B cell (primary cell): Measurements from ENCODE around the gene HOXB9. TPM values are rescaled to one million over a fixed set of nuclear protein-coding genes. Genes with fewer than 3 reads are reported as not detected.

Experiments
- ATAC-seq: fragments of 200-7000 bp; cut with Tn5 transposase; one replicate; pipeline ENCODE4 v1.10.0; 2021; ENCODE audit warnings: low read depth, mild to moderate bottlenecking, moderate number of reproducible peaks, moderate library complexity
- CTCF ChIA-PET: fragments of 350-600 bp; sonication (Branson Sonifier 250); formaldehyde crosslinking; loops from one replicate; lab custom pipeline; 2021; ENCODE audit warnings: antibody characterized with exemption, inconsistent platforms; lab: Charles Lee
- POLR2A ChIA-PET: fragments of 350-600 bp; sonication (Branson Sonifier 250); formaldehyde crosslinking; loops from one replicate; lab custom pipeline; 2021; ENCODE audit warnings: antibody characterized with exemption; lab: Charles Lee
- DNase-seq: peaks from one replicate; pipeline ENCODE4 v3.0.0; 2013
- H2AFZ ChIP-seq: 2 replicates; pipeline ENCODE4 v1.6.1; 2012; ENCODE audit warnings: mild to moderate bottlenecking, low read depth, low read length; ENCODE audit not compliant: insufficient read depth, poor library complexity, severe bottlenecking
- H3K27ac ChIP-seq, 2 donors: 1 replicate in 1 of 2; 2 replicates in 1 of 2; pipeline ENCODE4 v1.5.1; 2012 to 2013; ENCODE audit warnings: low read length in 2 of 2, mild to moderate bottlenecking in 2 of 2, moderate library complexity in 1 of 2
- H3K27me3 ChIP-seq, 4 experiments: fragments of 200-600 bp in 1 of 4; sonication (generic) in 1 of 4; replicated peaks in 1 of 4; 1 replicate in 2 of 4; 2 replicates in 2 of 4; pipeline versions ENCODE4 v1.6.1 to v1.7.0; 2013 to 2016; ENCODE audit warnings: low read length in 3 of 4, mild to moderate bottlenecking in 2 of 4, mixed read lengths in 1 of 4, moderate library complexity in 1 of 4; ENCODE audit not compliant: insufficient read depth in 4 of 4, control insufficient read depth in 3 of 4; ENCODE audit errors: control extremely low read depth in 1 of 4
- H3K36me3 ChIP-seq, 2 experiments: replicated peaks in 1 of 2; 1 replicate in 1 of 2; 2 replicates in 1 of 2; pipeline versions ENCODE4 v1.6.1 to v1.7.1; 2013; ENCODE audit warnings: low read length in 1 of 2; ENCODE audit not compliant: insufficient read depth in 2 of 2, control insufficient read depth in 1 of 2; ENCODE audit errors: control extremely low read depth in 1 of 2, extremely low read depth in 1 of 2
- H3K4me1 ChIP-seq, 2 donors: fragments of 200-600 bp in 1 of 2; sonication (generic) in 1 of 2; 1 replicate in 1 of 2; 2 replicates in 1 of 2; pipeline versions ENCODE4 v1.5.1 to v1.6.1; 2013 to 2017; ENCODE audit warnings: low read length in 2 of 2; ENCODE audit not compliant: control insufficient read depth in 2 of 2, insufficient read depth in 2 of 2
- H3K4me2 ChIP-seq: replicated peaks from 2 replicates; pipeline ENCODE3; 2012; ENCODE audit warnings: mild to moderate bottlenecking, low read depth, low read length; ENCODE audit not compliant: poor library complexity, severe bottlenecking
- H3K4me3 ChIP-seq, 5 experiments: fragments of 200-600 bp in 1 of 5; sonication (generic) in 1 of 5; 1 replicate in 3 of 5; 2 replicates in 2 of 5; pipeline versions ENCODE4 v1.5.1 to v1.7.0; 2011 to 2016; ENCODE audit warnings: low read length in 4 of 5, mild to moderate bottlenecking in 4 of 5, low read depth in 2 of 5, control low read depth in 1 of 5, moderate library complexity in 1 of 5; ENCODE audit not compliant: insufficient read depth in 1 of 5; ENCODE audit errors: control extremely low read depth in 1 of 5, extremely low read depth in 1 of 5
- H3K79me2 ChIP-seq: fragments of 200-600 bp; sonication (generic); one replicate; pipeline ENCODE4 v1.6.0; 2016; ENCODE audit warnings: low read length; ENCODE audit not compliant: control insufficient read depth, insufficient read depth
- H3K9ac ChIP-seq: fragments of 200-600 bp; sonication (generic); 2 replicates; pipeline ENCODE4 v1.6.1; 2017; ENCODE audit warnings: mild to moderate bottlenecking, low read length, moderate library complexity
- H3K9me3 ChIP-seq, 3 donors: one replicate each; pipeline versions ENCODE4 v1.6.1 to v1.7.1; 2013; ENCODE audit warnings: low read length in 2 of 3; ENCODE audit not compliant: control insufficient read depth in 2 of 3, insufficient read depth in 1 of 3; ENCODE audit errors: control extremely low read depth in 1 of 3
- H4K20me1 ChIP-seq: 2 replicates; pipeline ENCODE4 v1.6.0; 2012; ENCODE audit warnings: mild to moderate bottlenecking, low read length; ENCODE audit not compliant: insufficient read depth, control insufficient read depth, poor library complexity, severe bottlenecking
- H3K27ac Mint-ChIP-seq: one replicate; pipeline ENCODE4 v1.8.0; 2021; ENCODE audit warnings: mixed read lengths
- H3K27me3 Mint-ChIP-seq: one replicate; pipeline ENCODE4 v1.8.0; 2021; ENCODE audit warnings: mixed read lengths
- H3K4me1 Mint-ChIP-seq: one replicate; pipeline ENCODE4 v1.8.0; 2021; ENCODE audit warnings: mixed read lengths
- H3K4me3 Mint-ChIP-seq: one replicate; pipeline ENCODE4 v1.8.0; 2021; ENCODE audit warnings: mixed read lengths
- H3K9me3 Mint-ChIP-seq: one replicate; pipeline ENCODE4 v1.8.0; 2022; ENCODE audit warnings: mixed read lengths; ENCODE audit not compliant: insufficient read depth
- CTCF ChIP-seq: fragments of 200-600 bp; IDR thresholded peaks from one replicate; pipeline ENCODE4 v1.8.0; 2022; ENCODE audit warnings: antibody characterized with exemption, mild to moderate bottlenecking
- EZH2 ChIP-seq: IDR thresholded peaks from 2 replicates; pipeline ENCODE4 v1.6.1; 2012; ENCODE audit warnings: borderline replicate concordance, low read depth, mild to moderate bottlenecking, moderate library complexity, low read length; ENCODE audit not compliant: insufficient read depth, poor library complexity, severe bottlenecking
- WGBS: methylation state at CpG from one replicate; pipeline ENCODE4 v1.1.5; 2013; ENCODE audit warnings: missing lambda C conversion rate; ENCODE audit not compliant: insufficient coverage; 5-methylcytosine and 5-hydroxymethylcytosine counted together
- intact Hi-C: fragments of 100-400 bp; cut with micrococcal nuclease; formaldehyde crosslinking; loops from one replicate; pipeline ENCODE4 v1.10.0; 2022
- polyA plus RNA-seq: library from polyadenylated mRNA; depleted of rRNA; stranded (reverse); fragments of >200 nt; gene quantifications from 2 replicates; pipeline ENCODE4 v1.2.3, GENCODE V29; 2012
- total RNA-seq, 2 donors: library from RNA; stranded (reverse); fragments of 120-200 nt in 1 of 2; gene quantifications; 1 replicate in 1 of 2; 2 replicates in 1 of 2; pipeline versions ENCODE4 v1.2.3 to v1.2.4, GENCODE V29; 2013 to 2022

Gene HOXB9
- total and polyA plus RNA-seq, 2 donors (not counting 1 experiment from before 2014, with no cell fraction given), result 0.07 TPM; not detected in 1

- Histone ChIP-seq H3K4me1 (peaks cover 53 to 62% of the 10 kb centered on the region in 2 donors), H4K20me1 (peaks cover 4% of the 10 kb centered on the region), H2AFZ (no peak overlapping the region), H3K27ac (no peak overlapping the region), H3K27me3 (peaks cover 0 to 93% (median 81%) of the 10 kb centered on the region in 4 experiments), H3K4me3 (peak overlapping the region in 1 of 5 experiments; percentile 59), H3K9me3 (peaks cover 0 to 29% (median 0%) of the 10 kb centered on the region in 3 donors), H3K36me3 (no peaks in the 10 kb centered on the region), H3K79me2 (no peaks in the 10 kb centered on the region), H3K4me2 (peak overlapping the region; percentile 90), H3K9ac (no peak overlapping the region)
- Mint-ChIP-seq H3K4me1 (peaks cover 51% of the 10 kb centered on the region), H3K9me3 (no peaks in the 10 kb centered on the region), H3K27ac (no peak overlapping the region), H3K27me3 (peaks cover 88% of the 10 kb centered on the region), H3K4me3 (peak overlapping the region; percentile 82)
- no peak for ATAC-seq
- intact Hi-C loops, result no loop called here
- DNase-seq, result peak; percentile 18
- ChIA-PET POLR2A (interaction anchor here (0.6 kb wide), 1 partner anchor 231 kb away, joined by 4 read pairs; no protein-coding TSS in a partner anchor), CTCF (interaction anchor here (1.1 to 2.2 kb wide), 5 partner anchors 30 to 278 kb away, joined by 3 to 20 read pairs (median 3); no protein-coding TSS in a partner anchor)
- 35% methylated on average over 3 of the region's 7 CpGs for WGBS
- TF ChIP-seq EZH2, result no peak
- no peak for TF ChIP-seq CTCF
Observed at GRCh38 chr17:48582750-48583069, 43.4 kb downstream of the HOXB9 start.

- Histone ChIP-seq H3K79me2 (no peaks in the 10 kb centered on the region), H3K36me3 (no peaks in the 10 kb centered on the region), H2AFZ (no peak overlapping the region), H3K4me3 (no peak overlapping the region), H3K27ac (no peak overlapping the region), H4K20me1 (no peaks in the 10 kb centered on the region), H3K4me1 (peaks cover 52 to 59% of the 10 kb centered on the region in 2 donors), H3K9ac (no peak overlapping the region), H3K27me3 (peaks cover 0 to 83% (median 63%) of the 10 kb centered on the region in 4 experiments), H3K4me2 (no peak overlapping the region), H3K9me3 (peaks cover 0 to 30% (median 0%) of the 10 kb centered on the region in 3 donors)
- ATAC-seq (no peak), DNase-seq (peak; percentile 38)
- H3K9me3 Mint-ChIP-seq, result no peaks in the 10 kb centered on the region
- WGBS, result 53% methylated on average over 3 of the region's 26 CpGs
- peaks cover 60% of the 10 kb centered on the region for H3K27me3 Mint-ChIP-seq
- ChIA-PET CTCF (interaction anchor here (0.7 to 1.1 kb wide), 3 partner anchors 37 to 79 kb away, joined by 3 to 5 read pairs (median 3); no protein-coding TSS in a partner anchor), POLR2A (no interaction called here)
- peaks cover 53% of the 10 kb centered on the region for H3K4me1 Mint-ChIP-seq
- H3K4me3 Mint-ChIP-seq, result peak overlapping the region; percentile 88
- intact Hi-C loops, result loop anchor here (2.0 to 5.0 kb wide), 3 partner anchors 13 to 39 kb away; partner anchors contain the start of genes HOXB5 and HOXB7
- TF ChIP-seq CTCF, result no peak
- no peak for TF ChIP-seq EZH2
- H3K27ac Mint-ChIP-seq, result no peak overlapping the region
Observed at GRCh38 chr17:48579760-48580554, 46.2 kb downstream of the HOXB9 start.
